Upper lobe of left lung (tissue), 4 donors: ENCODE measurements around the gene CPNE5.

Source experiments
- EP300 ChIP-seq, 4 donors: sonication (generic); formaldehyde crosslinking; IDR thresholded peaks; one replicate each; pipeline ENCODE4 v1.5.1; 2017; ENCODE audit warnings: antibody characterized with exemption in 4 of 4, control low read depth in 2 of 4
- POLR2A ChIP-seq, 4 donors: fragments of 450-650 bp; IDR thresholded peaks; one replicate each; pipeline ENCODE4 v1.5.1; 2016 to 2017; ENCODE audit warnings: antibody characterized with exemption in 4 of 4, mild to moderate bottlenecking in 2 of 4
- TF ChIP-seq, protein P1 (sequence below), 6 experiments: fragments of 450-650 bp in 4 of 6; fragments of 200-600 bp in 2 of 6; sonication (generic) in 2 of 6; IDR thresholded peaks; one replicate each; pipeline ENCODE4 v1.5.1; 2016 to 2019; ENCODE audit warnings: antibody characterized with exemption in 6 of 6

DNA sequence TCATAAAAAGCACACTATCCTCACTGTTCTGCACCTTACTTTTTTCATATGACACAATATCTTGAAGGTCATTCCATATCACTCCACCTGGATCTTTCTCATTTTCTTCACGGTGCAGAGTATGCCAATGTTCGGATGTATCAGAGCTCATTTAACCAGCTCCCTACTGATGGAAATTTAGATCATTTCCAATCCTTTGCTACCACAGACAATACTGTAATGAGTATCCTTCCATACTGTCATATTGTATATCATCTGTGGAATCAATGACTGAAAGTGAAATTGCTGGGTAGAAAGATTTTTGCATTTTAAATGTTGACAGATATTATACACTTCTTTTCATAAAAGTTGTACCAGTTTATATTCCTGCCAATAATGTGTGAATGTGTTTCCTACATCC is 143.8 kb downstream of the CPNE5 start:
- TF ChIP-seq, protein P1, sequence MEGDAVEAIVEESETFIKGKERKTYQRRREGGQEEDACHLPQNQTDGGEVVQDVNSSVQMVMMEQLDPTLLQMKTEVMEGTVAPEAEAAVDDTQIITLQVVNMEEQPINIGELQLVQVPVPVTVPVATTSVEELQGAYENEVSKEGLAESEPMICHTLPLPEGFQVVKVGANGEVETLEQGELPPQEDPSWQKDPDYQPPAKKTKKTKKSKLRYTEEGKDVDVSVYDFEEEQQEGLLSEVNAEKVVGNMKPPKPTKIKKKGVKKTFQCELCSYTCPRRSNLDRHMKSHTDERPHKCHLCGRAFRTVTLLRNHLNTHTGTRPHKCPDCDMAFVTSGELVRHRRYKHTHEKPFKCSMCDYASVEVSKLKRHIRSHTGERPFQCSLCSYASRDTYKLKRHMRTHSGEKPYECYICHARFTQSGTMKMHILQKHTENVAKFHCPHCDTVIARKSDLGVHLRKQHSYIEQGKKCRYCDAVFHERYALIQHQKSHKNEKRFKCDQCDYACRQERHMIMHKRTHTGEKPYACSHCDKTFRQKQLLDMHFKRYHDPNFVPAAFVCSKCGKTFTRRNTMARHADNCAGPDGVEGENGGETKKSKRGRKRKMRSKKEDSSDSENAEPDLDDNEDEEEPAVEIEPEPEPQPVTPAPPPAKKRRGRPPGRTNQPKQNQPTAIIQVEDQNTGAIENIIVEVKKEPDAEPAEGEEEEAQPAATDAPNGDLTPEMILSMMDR (IDR thresholded peaks at IDR 0.05): no peak
- no peak for TF ChIP-seq POLR2A (IDR thresholded peaks at IDR 0.05)
- no peak for TF ChIP-seq EP300 (IDR thresholded peaks at IDR 0.05)
